ENCODE data around the gene BRI3.

Gene BRI3

GRCh38 chr7:98280791-98281756 is at the start of gene BRI3:
Gene BRI3 (plus strand): TSS chr7:98281686. CDS start chr7:98281796, 110 bp downstream.
- DNase-seq = peak in 55 of 56 donors; percentile 52 to 94 (median 83)

GRCh38 chr7:98232263-98232585 is 49.3 kb upstream of the BRI3 start:
- DNase-seq = no peak

DNA sequence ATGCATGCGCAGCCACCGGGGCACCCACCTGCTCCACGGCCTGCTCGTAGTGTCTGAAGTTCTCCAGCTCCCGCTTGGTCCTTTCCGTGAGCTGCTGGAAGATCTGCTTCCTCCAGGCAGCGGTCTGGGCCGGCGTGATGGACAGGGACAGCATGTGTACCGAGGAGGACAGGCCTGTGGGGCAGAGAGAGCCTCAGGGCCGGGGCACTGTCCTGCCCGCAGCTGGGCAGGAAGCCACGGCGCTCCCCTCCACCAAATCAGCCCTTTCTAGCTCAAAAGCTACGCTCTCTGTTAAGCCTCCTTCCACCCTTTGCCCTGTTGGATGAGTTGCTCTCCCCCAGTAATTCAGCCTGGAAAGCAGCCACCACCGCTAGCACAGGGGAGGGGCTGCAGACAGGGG is 48.7 kb upstream of the BRI3 start:
- DNase-seq = no peak

GRCh38 chr7:98233219-98234070 is 48.0 kb upstream of the BRI3 start:
- DNase-seq = no peak

GRCh38 chr7:98234429-98235147 is 46.9 kb upstream of the BRI3 start:
- DNase-seq = no peak

DNA sequence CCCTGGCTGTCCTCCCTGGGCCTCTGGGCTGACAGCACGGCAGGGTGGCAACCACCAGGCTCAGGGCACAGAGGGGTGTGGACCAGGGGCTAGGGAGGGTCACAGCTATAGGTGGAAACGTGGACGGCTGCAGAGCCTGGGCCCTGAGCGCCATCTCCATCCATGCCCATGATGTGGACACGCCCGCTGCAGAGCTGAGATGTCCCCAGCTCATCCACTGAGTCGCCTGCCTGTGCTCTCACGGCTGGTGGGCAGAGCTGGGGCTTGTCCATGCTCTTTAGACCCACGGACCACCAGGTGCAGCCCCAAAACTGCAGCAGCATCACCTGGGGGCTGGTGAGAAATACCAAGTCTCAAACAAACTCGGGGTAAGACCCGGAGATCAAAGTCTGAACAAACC is 45.6 kb upstream of the BRI3 start:
- no peak for DNase-seq

GRCh38 chr7:98236355-98237185 is 44.9 kb upstream of the BRI3 start:
- no peak for DNase-seq

- DNase-seq = no peak
Measured at GRCh38 chr7:98238076-98238475, 43.4 kb upstream of the BRI3 start.

GRCh38 chr7:98238976-98239375 is 42.5 kb upstream of the BRI3 start:
- DNase-seq = no peak

GRCh38 chr7:98240961-98241673 is 40.4 kb upstream of the BRI3 start:
- peak in 24 of 56 donors; percentile 2 to 54 (median 20) for DNase-seq

DNA sequence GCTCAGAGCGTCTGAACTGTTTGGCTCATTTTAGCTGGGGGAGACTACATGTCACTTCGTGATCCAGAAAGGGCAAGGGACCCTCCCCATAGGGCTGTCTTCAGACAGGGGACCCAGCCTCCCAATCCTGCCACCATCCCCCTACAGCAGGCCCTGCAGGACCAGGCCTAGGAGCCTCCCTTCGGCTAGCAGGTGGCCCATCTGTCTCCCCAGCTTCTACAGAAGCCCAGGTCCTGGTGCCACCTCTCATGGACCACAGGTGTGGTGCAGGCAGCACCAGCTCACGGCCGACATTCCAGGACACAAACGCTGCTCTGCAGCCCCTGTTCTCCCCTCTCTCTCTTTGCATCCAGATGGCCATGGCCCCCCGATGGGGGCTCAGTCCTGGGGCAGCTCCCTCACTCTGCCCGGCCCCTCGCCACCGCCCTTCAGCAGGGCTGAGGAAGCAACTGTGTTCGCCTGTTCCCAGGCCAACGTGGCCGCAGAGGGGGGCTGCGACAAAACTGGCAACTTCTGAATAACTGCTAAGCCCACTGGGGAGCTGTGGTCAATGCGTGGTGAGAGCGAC is 39.7 kb upstream of the BRI3 start:
- DNase-seq = no peak

DNA sequence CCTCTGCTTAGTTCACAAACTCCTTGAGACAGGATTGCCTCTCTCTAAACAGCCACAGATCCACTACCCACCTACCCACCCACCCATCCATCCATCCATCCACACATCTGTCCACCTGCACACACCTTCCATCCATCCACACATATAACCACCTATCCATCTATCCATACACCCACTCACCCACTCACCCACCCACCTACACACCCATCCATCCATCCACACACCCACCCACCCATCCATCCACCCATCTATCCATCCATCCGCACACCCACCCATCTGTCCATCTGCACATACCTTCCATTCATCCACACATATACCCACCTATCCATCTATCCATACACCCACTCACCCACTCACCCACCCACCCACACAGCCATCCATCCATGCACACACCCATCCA is 39.1 kb upstream of the BRI3 start:
- DNase-seq = no peak

DNA sequence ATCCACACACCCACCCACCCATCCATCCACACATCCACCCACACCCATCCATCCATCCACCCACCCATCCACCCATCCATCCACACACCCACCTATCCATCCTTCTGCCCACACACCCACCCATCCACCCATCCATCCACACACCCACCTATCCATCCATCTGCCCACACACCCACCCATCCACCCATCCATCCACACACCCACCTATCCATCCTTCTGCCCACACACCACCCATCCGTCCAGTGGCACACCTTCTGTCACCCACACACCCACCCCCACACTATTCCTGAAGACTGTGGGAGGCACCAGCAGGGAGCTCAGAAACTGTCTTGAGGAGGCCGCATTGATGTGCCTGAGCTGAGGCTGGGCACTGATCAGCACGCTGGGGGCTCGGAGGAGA is 38.6 kb upstream of the BRI3 start:
- DNase-seq = no peak

DNA sequence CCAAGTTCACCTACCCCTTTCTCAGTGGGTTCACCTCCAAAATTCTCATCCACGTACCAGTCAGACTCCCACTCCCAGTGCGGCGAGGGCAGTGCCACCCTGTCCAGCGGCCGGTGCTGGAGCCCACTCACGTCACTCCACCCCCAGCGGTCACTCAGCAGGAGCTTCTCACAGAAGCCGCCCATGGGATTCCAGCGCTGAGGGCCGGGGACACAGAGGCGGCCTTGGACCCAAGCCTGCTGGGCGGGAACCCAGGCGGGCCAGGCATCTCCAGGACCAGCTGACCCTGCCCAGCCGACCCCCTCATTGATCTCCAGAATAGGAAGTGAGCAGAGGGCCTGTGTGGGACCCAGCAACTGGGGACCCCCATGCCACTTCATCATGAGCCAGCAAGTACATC is 36.6 kb upstream of the BRI3 start:
- no peak for DNase-seq

- DNase-seq = no peak
Measured at GRCh38 chr7:98248156-98248555, 33.3 kb upstream of the BRI3 start.

DNA sequence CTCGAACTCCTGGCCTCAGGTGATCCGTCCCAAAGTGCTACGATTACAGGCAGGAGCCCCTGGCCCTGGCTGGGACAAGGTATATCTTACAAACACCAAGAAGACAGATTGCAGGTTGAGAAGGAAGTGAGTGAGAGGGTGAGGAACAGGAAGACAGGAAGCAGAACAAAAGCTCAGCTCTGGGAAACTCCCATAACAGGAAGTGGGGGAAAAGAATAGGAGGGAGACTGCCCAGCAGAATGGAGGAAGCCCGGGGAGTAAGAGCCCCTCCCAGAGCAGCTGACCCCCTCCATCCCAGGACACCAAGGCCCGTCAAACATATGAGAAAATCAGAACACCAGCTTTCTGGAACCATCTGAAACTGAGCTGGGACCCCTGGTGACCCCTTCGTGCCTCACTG is 32.4 kb upstream of the BRI3 start:
- DNase-seq = no peak

GRCh38 chr7:98250789-98251188 is 30.7 kb upstream of the BRI3 start:
- DNase-seq = no peak

GRCh38 chr7:98251231-98251600 is 30.3 kb upstream of the BRI3 start:
- peak in 3 of 56 donors; percentile 7 to 38 (median 21) for DNase-seq

- DNase-seq = peak; percentile 54 to 98 (median 90)
Measured at GRCh38 chr7:98251601-98252424, 29.7 kb upstream of the BRI3 start, which contains the start of gene TECPR1. Gene TECPR1 (minus strand): TSS chr7:98252232. CDS start chr7:98246146, 6,086 bp downstream.
